CD14-positive monocyte (primary cell): ENCODE data around the gene ERG. TPM values are rescaled to one million over a fixed set of nuclear protein-coding genes. Genes with fewer than 3 reads are reported as not detected.
A peak's percentile ranks its signal among the peaks of the same experiment; 100 is the strongest.

Experiments
- DNase-seq, 3 donors: peaks; one replicate each; pipeline ENCODE4 v3.0.0-alpha.2; 2011 to 2022
- H2AFZ ChIP-seq: 2 replicates; pipeline ENCODE4 v1.6.0; 2012; ENCODE audit warnings: mild to moderate bottlenecking, low read depth, low read length, inconsistent platforms; ENCODE audit not compliant: insufficient read depth, poor library complexity, severe bottlenecking
- H3K27ac ChIP-seq, 2 donors: 1 replicate in 1 of 2; 2 replicates in 1 of 2; pipeline ENCODE4 v1.5.1; 2012 to 2013; ENCODE audit warnings: low read length in 2 of 2, control low read depth in 1 of 2, inconsistent platforms in 1 of 2, low read depth in 1 of 2, mild to moderate bottlenecking in 1 of 2
- H3K27me3 ChIP-seq, 2 donors: one replicate each; pipeline versions ENCODE4 v1.6.0 to v1.6.1; 2011 to 2013; ENCODE audit warnings: low read length in 2 of 2; ENCODE audit not compliant: control insufficient read depth in 2 of 2, insufficient read depth in 2 of 2
- H3K36me3 ChIP-seq, 2 donors: replicated peaks in 1 of 2; 1 replicate in 1 of 2; 2 replicates in 1 of 2; pipeline versions ENCODE4 v1.5.1 to v1.6.1; 2012 to 2013; ENCODE audit warnings: low read length in 2 of 2, control low read depth in 1 of 2, inconsistent platforms in 1 of 2, mild to moderate bottlenecking in 1 of 2; ENCODE audit not compliant: insufficient read depth in 2 of 2, control insufficient read depth in 1 of 2
- H3K4me1 ChIP-seq, 2 donors: 1 replicate in 1 of 2; 2 replicates in 1 of 2; pipeline versions ENCODE4 v1.5.1 to v1.6.1; 2012 to 2013; ENCODE audit warnings: low read length in 2 of 2, control low read depth in 1 of 2, inconsistent platforms in 1 of 2, mild to moderate bottlenecking in 1 of 2, moderate library complexity in 1 of 2; ENCODE audit not compliant: insufficient read depth in 2 of 2, control insufficient read depth in 1 of 2
- H3K4me2 ChIP-seq: replicated peaks from 2 replicates; pipeline ENCODE3; 2012; ENCODE audit warnings: low read length, moderate library complexity, mild to moderate bottlenecking; ENCODE audit not compliant: poor library complexity, severe bottlenecking; ENCODE audit errors: extremely low read depth
- H3K4me3 ChIP-seq, 3 experiments: fragments of 200-600 bp in 1 of 3; sonication (generic) in 1 of 3; replicated peaks in 1 of 3; 1 replicate in 2 of 3; 2 replicates in 1 of 3; pipeline ENCODE4 v1.5.1; 2011 to 2013; ENCODE audit warnings: low read length in 3 of 3, mild to moderate bottlenecking in 3 of 3, control low read depth in 2 of 3, low read depth in 2 of 3, inconsistent platforms in 1 of 3, moderate library complexity in 1 of 3
- H3K79me2 ChIP-seq: 2 replicates; pipeline ENCODE4 v1.6.0; 2012; ENCODE audit warnings: mild to moderate bottlenecking, control low read depth, inconsistent platforms, low read length, moderate library complexity; ENCODE audit not compliant: insufficient read depth
- H3K9ac ChIP-seq: 2 replicates; pipeline ENCODE4 v1.6.0; 2017; ENCODE audit warnings: low read length, mild to moderate bottlenecking; ENCODE audit not compliant: insufficient read depth, poor library complexity, severe bottlenecking
- H3K9me3 ChIP-seq, 2 donors: replicated peaks in 1 of 2; 1 replicate in 1 of 2; 2 replicates in 1 of 2; pipeline versions ENCODE4 v1.5.1 to v1.6.1; 2012 to 2013; ENCODE audit warnings: low read length in 2 of 2, control low read depth in 1 of 2; ENCODE audit not compliant: control insufficient read depth in 1 of 2, insufficient read depth in 1 of 2
- H4K20me1 ChIP-seq: 2 replicates; pipeline ENCODE4 v1.6.0; 2012; ENCODE audit warnings: mild to moderate bottlenecking, low read length, control low read depth, moderate library complexity; ENCODE audit not compliant: insufficient read depth
- H3K27ac Mint-ChIP-seq, 7 donors: one replicate each; pipeline ENCODE4 v1.8.0; 2020; ENCODE audit warnings: mild to moderate bottlenecking in 7 of 7, mixed read lengths in 7 of 7, moderate library complexity in 6 of 7, inconsistent platforms in 2 of 7
- H3K27me3 Mint-ChIP-seq, 3 donors: one replicate each; pipeline ENCODE4 v1.8.0; 2021 to 2022; ENCODE audit warnings: low read depth in 3 of 3, mild to moderate bottlenecking in 3 of 3, mixed read lengths in 3 of 3, moderate library complexity in 3 of 3, inconsistent platforms in 1 of 3
- H3K36me3 Mint-ChIP-seq, 2 donors: one replicate each; pipeline ENCODE4 v1.8.0; 2020; ENCODE audit warnings: mixed read lengths in 2 of 2, inconsistent platforms in 1 of 2, mild to moderate bottlenecking in 1 of 2
- H3K4me1 Mint-ChIP-seq: one replicate; pipeline ENCODE4 v1.8.0; 2020; ENCODE audit warnings: mild to moderate bottlenecking, mixed read lengths
- H3K4me3 Mint-ChIP-seq, 2 donors: one replicate each; pipeline ENCODE4 v1.8.0; 2020; ENCODE audit warnings: mild to moderate bottlenecking in 2 of 2, mixed read lengths in 2 of 2, moderate library complexity in 1 of 2
- H3K9me3 Mint-ChIP-seq, 7 donors: one replicate each; pipeline ENCODE4 v1.8.0; 2020 to 2022; ENCODE audit warnings: mixed read lengths in 7 of 7, mild to moderate bottlenecking in 6 of 7, moderate library complexity in 6 of 7, inconsistent platforms in 2 of 7
- WGBS: methylation state at CpG from one replicate; pipeline ENCODE4 v1.1.5; 2013; ENCODE audit warnings: missing lambda C conversion rate; ENCODE audit not compliant: insufficient coverage; 5-methylcytosine and 5-hydroxymethylcytosine counted together
- intact Hi-C, 2 donors: fragments of 100-400 bp; cut with micrococcal nuclease; formaldehyde crosslinking; loops; one replicate each; pipeline versions ENCODE4 v1.15.0 to v1.15.1; 2023
- polyA plus RNA-seq, 3 donors: library from polyadenylated mRNA; depleted of rRNA in 1 of 3; unstranded in 2 of 3; stranded (reverse) in 1 of 3; fragments of 300-500 nt in 2 of 3; fragments of >200 nt in 1 of 3; fragmentation: Illumina TruSeq in 2 of 3; gene quantifications; 1 replicate in 2 of 3; 2 replicates in 1 of 3; pipeline ENCODE4 v1.2.3, GENCODE V29; 2012 to 2021
- TF ChIP-seq, protein P1 (sequence below): fragments of 200-600 bp; IDR thresholded peaks from one replicate; pipeline ENCODE4 v1.8.0; 2022; ENCODE audit warnings: antibody characterized with exemption, mild to moderate bottlenecking

ERG gene
- polyA plus RNA-seq, 3 donors = 0.16 to 0.22 TPM; not detected in 1

DNA sequence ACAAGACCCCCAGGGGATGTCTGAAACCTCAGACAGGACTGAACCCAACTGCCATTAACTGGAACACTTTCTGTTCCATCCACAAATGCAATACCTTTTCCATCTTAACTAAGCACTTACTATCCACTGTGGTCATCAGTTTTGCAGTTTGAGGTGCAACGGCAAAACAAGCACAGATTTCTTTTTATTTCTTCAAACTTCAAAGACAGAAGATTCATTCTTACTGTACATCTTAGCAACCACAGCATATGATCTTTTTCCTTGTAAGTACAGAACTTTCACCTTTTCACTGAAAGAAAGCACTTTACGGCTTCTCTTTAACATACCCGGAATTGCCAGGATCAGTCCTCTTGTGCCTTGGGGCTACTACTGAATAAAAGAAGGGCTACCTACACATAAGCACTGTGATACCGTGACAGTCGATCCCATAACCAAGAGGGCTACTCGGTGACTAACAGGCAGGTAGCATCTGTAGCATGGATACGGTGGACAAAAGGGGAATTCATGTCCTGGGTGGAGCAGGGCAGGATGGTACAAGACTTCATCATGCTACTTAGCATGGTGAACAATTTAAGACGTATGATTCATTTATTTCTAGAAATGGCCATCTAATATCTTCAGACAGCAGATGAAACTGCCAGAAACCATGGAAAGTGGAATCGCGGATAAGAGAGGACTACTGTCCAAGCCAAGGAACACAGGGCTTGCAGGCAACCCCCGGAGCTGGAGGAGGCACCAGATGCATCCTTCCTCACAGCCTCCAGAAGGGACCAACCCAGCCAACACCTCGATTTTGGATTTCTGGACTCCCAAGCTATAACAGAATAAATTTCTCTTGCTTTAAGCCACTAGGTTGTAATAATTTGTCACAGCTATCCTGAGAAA lies 18.4 kb downstream of the ERG start:
- no peak overlapping the region for H3K9ac ChIP-seq
- peaks cover 50% of the 10 kb centered on the region for H3K4me1 Mint-ChIP-seq
- H3K4me1 ChIP-seq = peaks cover 34 to 44% of the 10 kb centered on the region in 2 donors
- H3K4me3 Mint-ChIP-seq = no peak overlapping the region
- intact Hi-C loops = loop anchor here in 1 of 2 donors (10.0 kb wide), 1 partner anchor 525 kb away; no protein-coding TSS in a partner anchor
- no peaks in the 10 kb centered on the region for H3K27me3 ChIP-seq
- H2AFZ ChIP-seq = peak overlapping the region; percentile 4
- H3K9me3 Mint-ChIP-seq = peaks cover 0 to 3% (median 0%) of the 10 kb centered on the region in 7 donors
- no peak overlapping the region for H3K4me2 ChIP-seq
- H3K27ac ChIP-seq = no peak overlapping the region
- H3K79me2 ChIP-seq = peaks cover 63% of the 10 kb centered on the region
- TF ChIP-seq, protein P1, sequence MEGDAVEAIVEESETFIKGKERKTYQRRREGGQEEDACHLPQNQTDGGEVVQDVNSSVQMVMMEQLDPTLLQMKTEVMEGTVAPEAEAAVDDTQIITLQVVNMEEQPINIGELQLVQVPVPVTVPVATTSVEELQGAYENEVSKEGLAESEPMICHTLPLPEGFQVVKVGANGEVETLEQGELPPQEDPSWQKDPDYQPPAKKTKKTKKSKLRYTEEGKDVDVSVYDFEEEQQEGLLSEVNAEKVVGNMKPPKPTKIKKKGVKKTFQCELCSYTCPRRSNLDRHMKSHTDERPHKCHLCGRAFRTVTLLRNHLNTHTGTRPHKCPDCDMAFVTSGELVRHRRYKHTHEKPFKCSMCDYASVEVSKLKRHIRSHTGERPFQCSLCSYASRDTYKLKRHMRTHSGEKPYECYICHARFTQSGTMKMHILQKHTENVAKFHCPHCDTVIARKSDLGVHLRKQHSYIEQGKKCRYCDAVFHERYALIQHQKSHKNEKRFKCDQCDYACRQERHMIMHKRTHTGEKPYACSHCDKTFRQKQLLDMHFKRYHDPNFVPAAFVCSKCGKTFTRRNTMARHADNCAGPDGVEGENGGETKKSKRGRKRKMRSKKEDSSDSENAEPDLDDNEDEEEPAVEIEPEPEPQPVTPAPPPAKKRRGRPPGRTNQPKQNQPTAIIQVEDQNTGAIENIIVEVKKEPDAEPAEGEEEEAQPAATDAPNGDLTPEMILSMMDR = no peak
- H4K20me1 ChIP-seq = no peaks in the 10 kb centered on the region
- no peak overlapping the region for H3K4me3 ChIP-seq
- no peaks in the 10 kb centered on the region for H3K36me3 ChIP-seq
- no peaks in the 10 kb centered on the region for H3K36me3 Mint-ChIP-seq
- H3K27me3 Mint-ChIP-seq = peaks cover 0 to 4% (median 0%) of the 10 kb centered on the region in 3 donors
- no peak for DNase-seq
- H3K27ac Mint-ChIP-seq = peak overlapping the region in 1 of 7 donors; percentile 43
- H3K9me3 ChIP-seq = no peaks in the 10 kb centered on the region
- 83% methylated on average over 5 of the region's 12 CpGs for WGBS

DNA sequence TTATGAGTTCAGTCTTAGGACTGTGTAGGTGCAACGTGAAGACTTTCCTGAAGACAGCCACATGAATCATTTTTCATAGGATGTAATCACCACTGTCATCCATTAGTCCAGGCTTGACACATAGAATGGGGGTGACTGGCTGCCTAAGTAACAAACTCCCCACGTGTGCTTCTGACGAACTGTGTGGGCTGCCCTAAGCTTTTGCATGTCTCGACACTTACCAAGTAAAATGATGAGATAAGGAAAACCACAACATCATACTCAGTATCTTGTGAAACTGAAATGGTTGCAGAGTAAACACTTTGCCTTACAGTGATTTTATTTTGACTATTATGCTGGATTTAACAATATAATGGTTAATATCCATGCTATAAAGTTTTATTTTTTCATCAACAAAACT lies 19.5 kb downstream of the ERG start:
- no peak overlapping the region for H3K4me3 ChIP-seq
- H3K9ac ChIP-seq = no peak overlapping the region
- no peaks in the 10 kb centered on the region for H3K27me3 ChIP-seq
- no peak overlapping the region for H3K27ac Mint-ChIP-seq
- no peaks in the 10 kb centered on the region for H3K36me3 ChIP-seq
- H3K79me2 ChIP-seq = peaks cover 64% of the 10 kb centered on the region
- H3K4me3 Mint-ChIP-seq = no peak overlapping the region
- 0% methylated on average over 1 of the region's 4 CpGs for WGBS
- H3K4me1 ChIP-seq = peaks cover 39 to 53% of the 10 kb centered on the region in 2 donors
- no peaks in the 10 kb centered on the region for H4K20me1 ChIP-seq
- no peaks in the 10 kb centered on the region for H3K36me3 Mint-ChIP-seq
- H3K9me3 ChIP-seq = no peaks in the 10 kb centered on the region
- peaks cover 0 to 3% (median 0%) of the 10 kb centered on the region in 7 donors for H3K9me3 Mint-ChIP-seq
- H3K4me2 ChIP-seq = no peak overlapping the region
- intact Hi-C loops = loop anchor here in 1 of 2 donors (10.0 kb wide), 1 partner anchor 526 kb away; no protein-coding TSS in a partner anchor
- peak; percentile 41 to 79 (median 58) for DNase-seq
- TF ChIP-seq, protein P1 = no peak
- peaks cover 55% of the 10 kb centered on the region for H3K4me1 Mint-ChIP-seq
- peaks cover 0 to 4% (median 0%) of the 10 kb centered on the region in 3 donors for H3K27me3 Mint-ChIP-seq
- no peak overlapping the region for H3K27ac ChIP-seq
- H2AFZ ChIP-seq = no peak overlapping the region
